Hematopoietic multipotent progenitor cell treated with erythropoietin and hydrocortisone succinate and interleukin-3 and kit ligand, for 8 days (in vitro differentiated cells): ENCODE results near the gene SMARCE1.

Experiments
- DNase-seq: peaks from one replicate; pipeline ENCODE4 v3.0.0-alpha.2; 2015

SMARCE1 gene

GRCh38 chr17:40577611-40578065, 70.0 kb downstream of the SMARCE1 start:
- no peak for DNase-seq

GRCh38 chr17:40576113-40576740, 71.4 kb downstream of the SMARCE1 start:
- no peak for DNase-seq
